ENCODE measurements around the gene SMIM7. TPM values are rescaled to one million over a fixed set of nuclear protein-coding genes. Genes with fewer than 3 reads are reported as not detected.
"Not testable (repeated sequence)": the region's sequence is repeated elsewhere in the genome, so short reads cannot be mapped to it uniquely, and the experiment has no call there.

SMIM7 gene
- total RNA-seq, 1 donor from 2014 or later = 78.7 TPM

DNA sequence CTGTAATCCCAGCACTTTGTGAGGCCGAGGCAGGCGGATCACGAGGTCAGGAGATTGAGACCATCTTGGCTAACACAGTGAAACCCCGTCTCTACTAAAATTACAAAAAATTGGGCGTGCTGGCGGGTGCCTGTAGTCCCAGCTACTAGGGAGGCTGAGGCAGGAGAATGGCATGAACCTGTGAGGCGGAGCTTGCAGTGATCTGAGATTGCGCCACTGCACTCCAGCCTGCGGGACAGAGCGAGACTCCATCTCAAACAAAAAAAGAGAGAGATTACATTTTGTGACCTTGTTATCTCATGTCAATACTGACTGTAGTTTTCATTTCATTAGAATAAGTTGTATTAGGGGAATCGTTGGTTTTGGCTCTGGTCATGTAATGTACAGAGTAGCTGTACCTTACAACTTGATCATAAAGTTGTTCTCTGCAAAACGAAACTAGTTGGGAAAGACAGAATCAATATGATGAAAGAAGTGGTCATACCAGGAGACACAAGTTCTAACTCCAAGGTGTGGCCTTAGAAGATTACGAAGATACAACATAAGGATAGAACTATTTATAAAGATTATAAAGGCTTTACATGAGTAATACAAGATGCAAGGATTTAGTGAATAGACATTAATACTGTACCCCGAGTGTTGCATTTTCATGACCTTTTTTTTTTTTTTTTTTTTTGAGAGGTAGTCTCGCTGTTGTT is 16.3 kb upstream of the SMIM7 start:
- Mint-ChIP-seq H3K9me3 (peaks cover 2% of the 10 kb centered on the region), H3K4me1 (no peaks in the 10 kb centered on the region), H3K27ac (ENCODE audit: unreplicated experiment) (no peak overlapping the region), H3K27me3 (ENCODE audit: low read depth) (no peaks in the 10 kb centered on the region), H3K4me3 (no peak overlapping the region), H3K36me3 (ENCODE audit: low read depth) (peaks cover 5% of the 10 kb centered on the region)
- DNase-seq (ENCODE audit: low read depth, low spot score) = no peak
- TF ChIP-seq CTCF (conservative IDR thresholded peaks at IDR 0.05) = no peak

DNA sequence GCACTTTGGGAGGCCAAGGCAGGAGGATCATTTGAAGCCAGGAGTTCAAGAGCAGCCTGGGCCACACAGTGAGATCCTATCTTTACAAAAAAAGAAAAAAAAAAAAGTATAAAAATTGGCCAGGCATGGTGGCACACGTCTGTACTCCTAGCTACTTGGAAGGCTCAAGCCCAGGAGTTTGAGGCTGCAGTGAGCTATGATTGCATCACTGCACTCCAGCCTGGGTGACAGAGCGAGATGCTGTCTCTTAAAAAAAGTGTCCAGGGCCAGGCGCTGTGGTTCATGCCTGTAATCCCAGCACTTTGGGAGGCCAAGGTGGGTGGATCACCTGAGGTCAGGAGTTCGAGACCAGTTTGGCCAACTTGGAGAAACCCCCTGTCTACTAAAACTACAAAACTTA is 13.9 kb upstream of the SMIM7 start:
- H3K4me1 Mint-ChIP-seq; H3K27ac Mint-ChIP-seq (ENCODE audit: unreplicated experiment); H3K4me3 Mint-ChIP-seq; H3K36me3 Mint-ChIP-seq (ENCODE audit: low read depth); DNase-seq (ENCODE audit: low read depth, low spot score); H3K9me3 Mint-ChIP-seq; H3K27me3 Mint-ChIP-seq (ENCODE audit: low read depth): not testable (repeated sequence)

DNA sequence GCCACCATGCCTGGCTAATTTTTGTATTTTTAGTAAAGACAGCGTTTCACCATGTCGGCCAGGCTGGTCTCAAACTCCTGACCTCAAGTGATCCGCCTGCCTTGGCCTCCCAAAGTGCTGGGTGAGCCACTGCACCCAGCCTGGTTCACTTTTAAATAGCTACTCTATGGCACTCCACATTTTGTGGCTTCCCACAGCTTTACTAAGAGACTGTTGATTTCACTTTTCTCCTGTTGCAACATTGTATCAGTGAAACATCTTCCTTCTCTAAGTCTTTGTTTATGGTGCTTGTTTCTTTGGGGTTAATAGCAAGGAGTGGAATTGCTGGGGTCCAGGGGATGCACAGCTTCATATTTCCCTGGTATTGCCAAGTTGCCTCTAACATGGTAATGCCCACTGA is 13.3 kb upstream of the SMIM7 start:
- no peak for TF ChIP-seq CTCF (conservative IDR thresholded peaks at IDR 0.05)
- Mint-ChIP-seq H3K9me3 (no peaks in the 10 kb centered on the region), H3K4me1 (no peaks in the 10 kb centered on the region), H3K36me3 (ENCODE audit: low read depth) (no peaks in the 10 kb centered on the region), H3K27me3 (ENCODE audit: low read depth) (no peaks in the 10 kb centered on the region), H3K27ac (ENCODE audit: unreplicated experiment) (no peak overlapping the region), H3K4me3 (no peak overlapping the region)
- no peak for DNase-seq (ENCODE audit: low read depth, low spot score)

DNA sequence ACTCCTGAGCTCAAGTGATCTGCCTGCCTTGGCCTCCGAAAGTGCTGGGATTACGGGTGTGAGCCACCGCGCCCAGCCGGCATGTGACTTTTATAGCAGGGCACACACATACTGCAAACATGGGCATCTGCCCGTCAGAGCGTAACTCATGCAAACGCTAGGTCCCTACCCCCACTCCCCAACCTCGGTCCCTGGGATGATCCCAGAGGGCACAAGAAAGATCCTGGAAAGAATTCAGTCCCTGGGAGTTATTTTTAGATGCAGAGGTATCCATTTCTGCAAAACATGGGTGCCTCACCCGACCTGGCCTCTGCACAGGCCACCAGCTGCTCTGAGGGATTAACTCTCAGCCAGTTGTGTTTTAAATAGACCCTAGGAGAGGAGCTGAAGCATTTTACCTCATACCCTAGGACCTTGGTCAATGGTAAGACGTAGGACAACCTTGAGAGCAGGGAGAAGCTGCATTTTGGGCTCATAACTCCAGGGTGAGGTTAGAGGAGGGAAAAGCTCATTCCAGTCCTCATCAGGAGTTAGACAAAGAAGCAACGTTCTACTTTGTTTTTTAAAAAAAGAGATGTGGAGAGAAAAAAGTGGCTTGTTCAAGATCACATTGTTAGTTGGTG is 11.8 kb upstream of the SMIM7 start:
- no peak for DNase-seq (ENCODE audit: low read depth, low spot score)
- Mint-ChIP-seq H3K27ac (ENCODE audit: unreplicated experiment) (no peak overlapping the region), H3K27me3 (ENCODE audit: low read depth) (no peaks in the 10 kb centered on the region), H3K36me3 (ENCODE audit: low read depth) (no peaks in the 10 kb centered on the region), H3K9me3 (no peaks in the 10 kb centered on the region), H3K4me3 (no peak overlapping the region), H3K4me1 (no peaks in the 10 kb centered on the region)
- TF ChIP-seq CTCF (conservative IDR thresholded peaks at IDR 0.05) = no peak

GRCh38 chr19:16670291-16670690 is 10.3 kb upstream of the SMIM7 start:
- H3K27me3 Mint-ChIP-seq (ENCODE audit: low read depth) = no peaks in the 10 kb centered on the region

DNA sequence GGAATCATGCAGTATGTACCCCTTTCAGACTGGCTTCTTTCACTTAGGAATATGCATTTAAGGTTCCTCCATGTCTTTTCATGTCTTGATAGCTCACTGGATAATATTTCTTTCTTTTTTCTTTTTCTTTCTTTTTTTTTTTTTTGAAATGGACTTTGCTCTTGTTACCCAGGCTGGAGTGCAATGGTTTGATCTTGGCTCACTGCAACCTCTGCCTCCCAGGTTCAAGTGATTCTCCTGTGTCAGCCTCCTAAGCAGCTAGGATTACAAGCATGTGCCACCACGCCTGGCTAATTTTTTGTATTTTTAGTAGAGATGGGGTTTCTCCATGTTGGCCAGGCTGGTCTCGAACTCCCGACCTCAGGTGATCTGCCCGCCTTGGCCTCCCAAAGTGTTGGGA is 8.8 kb upstream of the SMIM7 start:
- DNase-seq (ENCODE audit: low read depth, low spot score); H3K27ac Mint-ChIP-seq (ENCODE audit: unreplicated experiment); H3K4me1 Mint-ChIP-seq; H3K27me3 Mint-ChIP-seq (ENCODE audit: low read depth); H3K36me3 Mint-ChIP-seq (ENCODE audit: low read depth); H3K9me3 Mint-ChIP-seq; H3K4me3 Mint-ChIP-seq: not testable (repeated sequence)

More at GRCh38 chr19:16670291-16670690, 10.3 kb upstream of the SMIM7 start:
- no peak for DNase-seq (ENCODE audit: low read depth, low spot score)
- Mint-ChIP-seq H3K9me3 (no peaks in the 10 kb centered on the region), H3K27ac (ENCODE audit: unreplicated experiment) (no peak overlapping the region), H3K4me3 (no peak overlapping the region), H3K4me1 (no peaks in the 10 kb centered on the region), H3K36me3 (ENCODE audit: low read depth) (no peaks in the 10 kb centered on the region)
- TF ChIP-seq CTCF (conservative IDR thresholded peaks at IDR 0.05) = no peak
